Osteoblast (primary cell): ENCODE results near the gene KIF2C. TPM values are rescaled to one million over a fixed set of nuclear protein-coding genes. Genes with fewer than 3 reads are reported as not detected.

Source experiments
- DNase-seq: peaks from one replicate; pipeline ENCODE4 v3.0.0; 2011; ENCODE audit warnings: low spot score, mixed read lengths; ENCODE audit not compliant: insufficient read length; ENCODE audit errors: missing footprints
- H2AFZ ChIP-seq: 2 replicates; pipeline ENCODE4 v1.6.0; 2011; ENCODE audit warnings: mild to moderate bottlenecking, low read length
- H3K27ac ChIP-seq: 2 replicates; pipeline ENCODE4 v1.5.1; 2011; ENCODE audit warnings: mild to moderate bottlenecking, low read depth, low read length, moderate library complexity
- H3K27me3 ChIP-seq: 2 replicates; pipeline ENCODE4 v1.6.0; 2012; ENCODE audit warnings: mild to moderate bottlenecking, control low read depth, inconsistent platforms, low read length, moderate library complexity; ENCODE audit not compliant: insufficient read depth
- H3K36me3 ChIP-seq: 2 replicates; pipeline ENCODE4 v1.5.1; 2011; ENCODE audit warnings: mild to moderate bottlenecking, low read length, control low read depth, moderate library complexity; ENCODE audit not compliant: insufficient read depth
- H3K4me1 ChIP-seq: 2 replicates; pipeline ENCODE4 v1.5.1; 2011; ENCODE audit warnings: mild to moderate bottlenecking, low read length, control low read depth, moderate library complexity; ENCODE audit not compliant: insufficient read depth
- H3K4me2 ChIP-seq: 2 replicates; pipeline ENCODE4 v1.6.0; 2011; ENCODE audit warnings: mild to moderate bottlenecking, low read length; ENCODE audit not compliant: insufficient read depth
- H3K4me3 ChIP-seq: fragments of 200-600 bp; sonication (generic); 3 replicates; pipeline ENCODE4 v1.5.1; 2012; ENCODE audit warnings: mild to moderate bottlenecking, low read length, inconsistent platforms; ENCODE audit not compliant: insufficient read depth
- H3K79me2 ChIP-seq: 2 replicates; pipeline ENCODE4 v1.6.0; 2012; ENCODE audit warnings: mild to moderate bottlenecking, low read length, control low read depth, inconsistent platforms; ENCODE audit not compliant: insufficient read depth
- H3K9me3 ChIP-seq: 2 replicates; pipeline ENCODE4 v1.5.1; 2011; ENCODE audit warnings: low read depth, low read length, control low read depth
- H4K20me1 ChIP-seq: 2 replicates; pipeline ENCODE4 v1.6.0; 2012; ENCODE audit warnings: mild to moderate bottlenecking, low read length, control low read depth; ENCODE audit not compliant: insufficient read depth
- CTCF ChIP-seq: IDR thresholded peaks from 2 replicates; pipeline ENCODE4 v1.5.1; 2011; ENCODE audit warnings: mild to moderate bottlenecking, low read depth, low read length, moderate library complexity; ENCODE audit errors: extremely low read depth
- total RNA-seq: library from RNA; depleted of rRNA; stranded (reverse); fragments of >200 nt; gene quantifications from 2 replicates; pipeline ENCODE4 v1.2.3, GENCODE V29; 2012

The KIF2C gene
- total RNA-seq, 1 donor = 3.3 TPM

- DNase-seq = no peak
- Histone ChIP-seq H3K79me2 (peaks cover 38% of the 10 kb centered on the region), H4K20me1 (peaks cover 35% of the 10 kb centered on the region), H2AFZ (no peak overlapping the region), H3K9me3 (no peaks in the 10 kb centered on the region), H3K4me3 (no peak overlapping the region), H3K4me1 (peaks cover 25% of the 10 kb centered on the region), H3K27me3 (no peaks in the 10 kb centered on the region), H3K36me3 (peaks cover 47% of the 10 kb centered on the region), H3K4me2 (no peak overlapping the region), H3K27ac (no peak overlapping the region)
- TF ChIP-seq CTCF = no peak
Measured at GRCh38 chr1:44778705-44779576, 39.3 kb downstream of the KIF2C start.

- DNase-seq = no peak
- Histone ChIP-seq H3K27ac (no peak overlapping the region), H3K4me2 (no peak overlapping the region), H2AFZ (no peak overlapping the region), H3K9me3 (no peaks in the 10 kb centered on the region), H4K20me1 (peaks cover 35% of the 10 kb centered on the region), H3K36me3 (peaks cover 47% of the 10 kb centered on the region), H3K27me3 (no peaks in the 10 kb centered on the region), H3K4me1 (peaks cover 31% of the 10 kb centered on the region), H3K79me2 (peaks cover 30% of the 10 kb centered on the region), H3K4me3 (no peak overlapping the region)
- no peak for TF ChIP-seq CTCF
Measured at GRCh38 chr1:44780583-44781121, 41.0 kb downstream of the KIF2C start.

GRCh38 chr1:44783697-44784093 lies 44.1 kb downstream of the KIF2C start:
- Histone ChIP-seq H3K4me3 (peak overlapping the region; percentile 65), H3K4me1 (peaks cover 18% of the 10 kb centered on the region), H3K79me2 (peaks cover 2% of the 10 kb centered on the region), H3K9me3 (no peaks in the 10 kb centered on the region), H3K4me2 (peak overlapping the region; percentile 78), H2AFZ (peak overlapping the region; percentile 2), H4K20me1 (peaks cover 5% of the 10 kb centered on the region), H3K27me3 (no peaks in the 10 kb centered on the region), H3K27ac (no peak overlapping the region), H3K36me3 (peaks cover 20% of the 10 kb centered on the region)
- DNase-seq = peak; percentile 79
- TF ChIP-seq CTCF = no peak
